ENCODE data around the gene PRR19. TPM values are rescaled to one million over a fixed set of nuclear protein-coding genes. Genes with fewer than 3 reads are reported as not detected.

PRR19 gene
- total RNA-seq, 4 donors from 2014 or later: 0.27 to 0.45 TPM; not detected in 2

DNA sequence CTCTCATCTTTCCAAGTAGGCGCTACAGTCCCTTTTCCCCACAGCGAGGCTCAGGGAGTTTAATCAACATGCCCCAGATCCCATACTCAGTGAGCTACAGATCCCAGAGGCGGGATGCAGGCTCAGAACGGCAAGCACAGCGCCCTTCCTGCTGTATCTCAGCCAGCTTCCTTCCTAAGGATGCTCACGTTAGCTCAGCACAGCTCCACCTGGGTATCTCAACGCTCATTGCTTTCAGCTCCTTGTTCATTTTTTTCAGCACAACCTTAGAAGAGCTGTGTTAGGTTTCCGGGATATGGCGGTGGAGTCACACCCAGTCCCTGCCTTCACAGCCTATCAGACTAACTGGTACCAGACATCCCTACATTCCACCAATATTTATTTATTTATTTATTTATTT, 20.4 kb downstream of the PRR19 start:
- TF ChIP-seq, protein P1, sequence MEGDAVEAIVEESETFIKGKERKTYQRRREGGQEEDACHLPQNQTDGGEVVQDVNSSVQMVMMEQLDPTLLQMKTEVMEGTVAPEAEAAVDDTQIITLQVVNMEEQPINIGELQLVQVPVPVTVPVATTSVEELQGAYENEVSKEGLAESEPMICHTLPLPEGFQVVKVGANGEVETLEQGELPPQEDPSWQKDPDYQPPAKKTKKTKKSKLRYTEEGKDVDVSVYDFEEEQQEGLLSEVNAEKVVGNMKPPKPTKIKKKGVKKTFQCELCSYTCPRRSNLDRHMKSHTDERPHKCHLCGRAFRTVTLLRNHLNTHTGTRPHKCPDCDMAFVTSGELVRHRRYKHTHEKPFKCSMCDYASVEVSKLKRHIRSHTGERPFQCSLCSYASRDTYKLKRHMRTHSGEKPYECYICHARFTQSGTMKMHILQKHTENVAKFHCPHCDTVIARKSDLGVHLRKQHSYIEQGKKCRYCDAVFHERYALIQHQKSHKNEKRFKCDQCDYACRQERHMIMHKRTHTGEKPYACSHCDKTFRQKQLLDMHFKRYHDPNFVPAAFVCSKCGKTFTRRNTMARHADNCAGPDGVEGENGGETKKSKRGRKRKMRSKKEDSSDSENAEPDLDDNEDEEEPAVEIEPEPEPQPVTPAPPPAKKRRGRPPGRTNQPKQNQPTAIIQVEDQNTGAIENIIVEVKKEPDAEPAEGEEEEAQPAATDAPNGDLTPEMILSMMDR (IDR thresholded peaks at IDR 0.05): no peak
- no peak for TF ChIP-seq POLR2A (IDR thresholded peaks at IDR 0.05)
- no peaks in the 10 kb centered on the region for H3K36me3 ChIP-seq
- 55 to 69% methylated on average over 9 of the region's 9 CpGs for WGBS, 2 donors
- H3K9me3 ChIP-seq: no peaks in the 10 kb centered on the region
- DNase-seq: no peak
- H3K27me3 ChIP-seq: peaks cover 13% of the 10 kb centered on the region
- peaks cover 20 to 30% of the 10 kb centered on the region in 2 donors for H3K4me1 ChIP-seq
- H3K27ac ChIP-seq: no peak overlapping the region
- no peak overlapping the region for H3K4me3 ChIP-seq (replicated peaks in 1 of 3)
- intact Hi-C loops (cut with DNase I): loop anchor here (5.0 kb wide), 1 partner anchor 190 kb away; the partner anchor contains the start of gene POU2F2

DNA sequence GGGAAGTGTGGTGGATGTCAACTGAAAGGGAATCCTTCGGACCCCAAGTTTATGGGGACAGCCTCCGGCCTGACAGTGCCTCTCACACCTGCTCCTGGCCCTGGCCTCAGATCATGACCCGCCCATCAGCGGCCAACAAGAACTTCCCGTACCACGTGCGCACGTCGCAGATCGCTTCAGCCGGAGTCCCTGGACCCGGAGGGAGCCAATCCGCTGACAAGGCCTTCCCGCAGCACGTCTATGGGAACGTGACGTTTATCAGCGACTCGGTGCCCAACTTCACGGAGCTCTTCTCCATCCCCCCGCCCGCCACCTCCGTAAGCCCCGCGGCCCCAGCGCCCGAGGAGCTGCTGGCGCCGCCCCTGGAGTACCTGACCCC, 21.5 kb downstream of the PRR19 start:
- intact Hi-C loops (cut with DNase I): loop anchor here (5.0 kb wide), 1 partner anchor 191 kb away; the partner anchor contains the start of gene POU2F2
- H3K4me3 ChIP-seq (replicated peaks in 1 of 3): no peak overlapping the region
- DNase-seq: peak in 1 of 2 donors; percentile 15

DNA sequence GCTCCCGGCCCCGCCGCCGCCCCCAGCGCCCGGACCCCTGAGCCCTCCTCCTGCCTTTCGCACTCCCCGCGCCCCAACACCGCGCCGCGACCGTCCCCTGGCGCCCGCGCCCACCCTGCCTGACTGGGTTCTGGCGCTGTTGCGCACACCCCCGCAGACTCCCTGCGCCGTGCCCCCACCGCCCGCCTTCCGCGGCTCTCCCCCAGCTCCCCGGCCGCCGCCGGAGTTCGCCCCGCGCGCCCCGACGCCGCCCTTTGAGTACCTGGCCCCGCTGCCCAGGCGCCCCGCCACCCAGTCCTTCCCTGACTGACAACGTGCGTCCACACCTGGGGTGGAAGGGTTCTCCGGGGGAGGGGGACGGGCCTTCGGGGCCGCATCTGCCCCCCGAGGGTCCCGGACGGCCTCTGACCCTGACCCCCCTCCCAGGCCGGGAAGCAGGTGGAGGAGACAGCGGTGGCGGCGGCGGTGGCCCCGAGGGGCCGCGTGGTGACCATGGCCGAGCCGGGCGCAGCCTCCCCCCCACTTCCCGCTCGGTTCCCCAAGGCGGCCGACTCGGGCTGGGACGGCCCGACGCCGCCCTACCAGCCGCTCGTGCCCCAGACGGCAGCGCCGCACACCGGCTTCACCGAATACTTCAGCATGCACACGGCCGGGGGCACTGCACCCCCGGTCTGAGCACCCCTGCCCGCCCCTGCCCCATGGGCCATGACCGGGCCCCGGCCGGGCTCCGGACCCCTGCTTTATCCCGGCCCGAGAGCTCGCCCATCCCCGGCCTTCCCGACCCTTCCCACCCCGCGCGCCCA, 22.1 kb downstream of the PRR19 start:
- no peak overlapping the region for H3K27ac ChIP-seq
- peaks cover 13% of the 10 kb centered on the region for H3K27me3 ChIP-seq
- 0 to 10% methylated on average over 2 to 4 of the region's 92 CpGs for WGBS, 2 donors
- H3K9me3 ChIP-seq: no peaks in the 10 kb centered on the region
- TF ChIP-seq POLR2A (IDR thresholded peaks at IDR 0.05): no peak
- TF ChIP-seq, protein P1 (IDR thresholded peaks at IDR 0.05): no peak
- peak in 1 of 2 donors; percentile 10 for DNase-seq
- intact Hi-C loops (cut with DNase I): loop anchor here (5.0 kb wide), 1 partner anchor 192 kb away; the partner anchor contains the start of gene POU2F2
- H3K4me3 ChIP-seq (replicated peaks in 1 of 3): peak overlapping the region in 1 of 3 donors; percentile 10
- H3K4me1 ChIP-seq: peaks cover 25 to 33% of the 10 kb centered on the region in 2 donors
- H3K36me3 ChIP-seq: no peaks in the 10 kb centered on the region

More for the DNA sequence above, 21.5 kb downstream of the PRR19 start:
- WGBS, 2 donors: 12 to 24% methylated on average over 22 to 26 of the region's 29 CpGs
- H3K27ac ChIP-seq: no peak overlapping the region
- TF ChIP-seq POLR2A (IDR thresholded peaks at IDR 0.05): no peak
- TF ChIP-seq, protein P1 (IDR thresholded peaks at IDR 0.05): no peak
- no peaks in the 10 kb centered on the region for H3K36me3 ChIP-seq
- peaks cover 25 to 33% of the 10 kb centered on the region in 2 donors for H3K4me1 ChIP-seq
- peaks cover 13% of the 10 kb centered on the region for H3K27me3 ChIP-seq
- no peaks in the 10 kb centered on the region for H3K9me3 ChIP-seq

DNA sequence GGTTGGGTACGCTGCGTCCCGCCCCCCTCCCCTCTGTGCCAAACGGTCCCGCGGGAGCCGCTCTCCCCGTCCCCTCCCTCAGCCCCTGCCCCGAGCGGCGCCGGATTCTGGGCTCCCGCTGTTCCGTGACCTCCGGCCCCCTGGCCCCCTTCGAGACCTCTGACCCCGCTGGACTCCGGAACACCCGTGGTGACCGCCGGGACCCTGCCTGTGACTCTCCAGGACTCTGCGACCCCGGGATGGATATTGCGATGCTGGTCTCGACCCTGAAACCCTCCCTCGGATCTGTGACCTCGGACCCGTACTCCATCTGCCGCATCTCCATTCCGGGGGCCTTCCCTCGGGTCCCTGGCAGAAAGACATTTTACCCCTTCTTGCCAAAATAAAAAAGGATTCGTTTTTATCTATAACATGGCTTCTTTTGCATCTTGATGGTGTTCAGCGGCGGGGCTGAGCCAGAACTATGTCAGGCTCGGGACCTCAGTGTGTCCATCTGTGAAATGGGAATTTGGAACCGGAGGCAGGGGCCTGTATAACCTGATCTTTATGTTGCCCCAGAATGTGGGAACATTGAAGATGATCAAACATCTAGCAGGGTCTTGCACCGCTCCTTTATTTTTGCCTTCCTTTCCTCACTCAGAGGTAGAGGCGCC, 22.8 kb downstream of the PRR19 start:
- Histone ChIP-seq H3K27me3 (peaks cover 13% of the 10 kb centered on the region), H3K4me3 (replicated peaks in 1 of 3) (peak overlapping the region in 1 of 3 donors; percentile 10), H3K36me3 (no peaks in the 10 kb centered on the region), H3K4me1 (peaks cover 25 to 33% of the 10 kb centered on the region in 2 donors), H3K27ac (no peak overlapping the region), H3K9me3 (no peaks in the 10 kb centered on the region)
- 3 to 4% methylated on average over 20 to 23 of the region's 38 CpGs for WGBS, 2 donors
- TF ChIP-seq POLR2A (IDR thresholded peaks at IDR 0.05): no peak
- TF ChIP-seq, protein P1 (IDR thresholded peaks at IDR 0.05): peak in 2 of 6 experiments; percentile 83 to 88
- intact Hi-C loops (cut with DNase I): loop anchor here (5.0 kb wide), 1 partner anchor 192 kb away; the partner anchor contains the start of gene POU2F2
- DNase-seq: peak in 1 of 2 donors; percentile 4
